SK-N-MC (cell line): ENCODE results near the gene MPDZ.

Source experiments
- EZH2 ChIP-seq: fragments of 200-600 bp; sonication (generic); IDR thresholded peaks from one replicate; pipeline ENCODE4 v1.6.1; 2017; ENCODE audit warnings: antibody characterized with exemption
- POLR2AphosphoS5 ChIP-seq: IDR thresholded peaks from 2 replicates; pipeline ENCODE4 v1.6.1; 2012; ENCODE audit warnings: mild to moderate bottlenecking, low read depth, low read length, borderline replicate concordance

DNA sequence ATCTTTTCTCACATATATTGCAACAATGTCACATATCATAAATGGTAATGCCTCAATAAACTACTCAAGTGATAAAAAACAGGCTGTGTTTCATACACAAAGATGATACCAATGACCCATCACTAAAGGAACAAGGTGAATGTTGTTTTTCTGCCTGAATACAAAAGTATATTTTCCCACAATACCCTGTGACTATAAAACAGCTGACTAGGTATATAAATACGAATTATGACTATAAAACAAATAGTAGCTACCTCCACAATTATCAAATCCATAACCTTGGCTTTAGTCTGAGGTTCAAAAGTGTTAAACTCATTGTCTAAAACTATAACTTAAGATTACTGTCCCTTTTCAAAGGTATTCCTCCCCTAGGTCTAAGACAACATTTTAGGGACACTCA lies 58.7 kb downstream of the MPDZ start:
- TF ChIP-seq POLR2AphosphoS5 (no peak), EZH2 (no peak)
